HepG2 (cell line): ENCODE measurements around the gene ZNF530. TPM values are rescaled to one million over a fixed set of nuclear protein-coding genes. Genes with fewer than 3 reads are reported as not detected.

Experiments
- ARID4A ChIP-seq: sonication (generic); formaldehyde crosslinking; IDR thresholded peaks from 2 replicates; pipeline ENCODE4 v1.5.0; 2020; ENCODE audit warnings: mild to moderate bottlenecking, missing genetic modification reagents, borderline replicate concordance
- FLYWCH1 ChIP-seq: sonication (generic); formaldehyde crosslinking; IDR thresholded peaks from 2 replicates; pipeline ENCODE4 v1.8.1; 2023; ENCODE audit warnings: mild to moderate bottlenecking, missing genetic modification reagents
- IKZF5 ChIP-seq: IDR thresholded peaks from 2 replicates; pipeline ENCODE4 v1.6.1; 2018; ENCODE audit warnings: missing genetic modification reagents, mild to moderate bottlenecking, missing compliant biosample characterization
- MTA3 ChIP-seq: sonication (generic); formaldehyde crosslinking; IDR thresholded peaks from 2 replicates; pipeline ENCODE4 v1.4.0; 2020; ENCODE audit warnings: missing genetic modification reagents
- SIN3A ChIP-seq: IDR thresholded peaks from 2 replicates; pipeline ENCODE4 v1.6.1; 2011; ENCODE audit warnings: low read depth, mild to moderate bottlenecking, control low read depth, low read length, borderline replicate concordance
- SNRNP70 ChIP-seq: fragments of 200-400 bp; formaldehyde crosslinking; IDR thresholded peaks from 2 replicates; pipeline ENCODE4 v1.6.1; 2017; ENCODE audit warnings: mild to moderate bottlenecking, low read depth, low read length, moderate library complexity
- SRF ChIP-seq: IDR thresholded peaks from 2 replicates; pipeline ENCODE4 v1.6.1; 2011; ENCODE audit warnings: mild to moderate bottlenecking, low read depth, low read length, moderate library complexity
- SRSF9 ChIP-seq: fragments of 200-400 bp; formaldehyde crosslinking; IDR thresholded peaks from 2 replicates; pipeline ENCODE4 v1.6.1; 2018; ENCODE audit warnings: borderline replicate concordance, mild to moderate bottlenecking, low read depth, low read length; ENCODE audit not compliant: insufficient read depth, poor library complexity, severe bottlenecking
- TEAD3 ChIP-seq: optimal IDR thresholded peaks from 2 replicates; pipeline ENCODE3; 2016; ENCODE audit warnings: borderline replicate concordance
- ZKSCAN5 ChIP-seq: sonication (generic); formaldehyde crosslinking; IDR thresholded peaks from 2 replicates; pipeline ENCODE4 v1.5.1; 2020; ENCODE audit warnings: mild to moderate bottlenecking, missing genetic modification reagents
- ZMYM3 ChIP-seq: sonication (generic); formaldehyde crosslinking; IDR thresholded peaks from 2 replicates; pipeline ENCODE4 v1.5.1; 2020; ENCODE audit warnings: mild to moderate bottlenecking, missing genetic modification reagents
- ZNF10 ChIP-seq: sonication (generic); formaldehyde crosslinking; IDR thresholded peaks from 2 replicates; pipeline ENCODE4 v1.4.0; 2020; ENCODE audit warnings: mild to moderate bottlenecking, low read depth, missing genetic modification reagents, borderline replicate concordance
- ZNF597 ChIP-seq: sonication (generic); formaldehyde crosslinking; IDR thresholded peaks from 2 replicates; pipeline ENCODE4 v1.5.0; 2020; ENCODE audit warnings: missing genetic modification reagents
- ZNF615 ChIP-seq: sonication (generic); formaldehyde crosslinking; IDR thresholded peaks from 2 replicates; pipeline ENCODE4 v1.5.0; 2020; ENCODE audit warnings: mild to moderate bottlenecking, missing genetic modification reagents, borderline replicate concordance
- ZNF687 ChIP-seq: sonication (generic); formaldehyde crosslinking; IDR thresholded peaks from 2 replicates; pipeline ENCODE4 v1.5.1; 2020; ENCODE audit warnings: mild to moderate bottlenecking, missing genetic modification reagents, moderate library complexity
- polyA plus RNA-seq, 8 experiments: library from polyadenylated mRNA; depleted of rRNA in 3 of 8; stranded (reverse) in 7 of 8; unstranded in 1 of 8; fragments of >200 nt; fragmentation: Illumina TruSeq in 4 of 8; extraction: Trizol in 4 of 8; gene quantifications; 2 replicates each; pipeline versions ENCODE4 v1.2.1 to v1.2.3, GENCODE V29; 2011 to 2016; ENCODE audit warnings: low read depth in 4 of 8, missing spikeins in 1 of 8, mixed read lengths in 1 of 8; ENCODE audit not compliant: insufficient read depth in 1 of 8
- total RNA-seq, 5 experiments: library from RNA; depleted of rRNA; stranded (reverse); fragments of >200 nt; fragmentation: Illumina TruSeq; extraction: Trizol; gene quantifications; 2 replicates each; pipeline ENCODE4 v1.2.3, GENCODE V29; 2016; ENCODE audit warnings: low read depth in 1 of 5
- TF ChIP-seq, protein P1 (sequence below): sonication (generic); formaldehyde crosslinking; IDR thresholded peaks from 2 replicates; pipeline ENCODE4 v1.5.0; 2020; ENCODE audit warnings: missing genetic modification reagents, mild to moderate bottlenecking, borderline replicate concordance
- TF ChIP-seq, protein P2 (sequence below): IDR thresholded peaks from 2 replicates; pipeline ENCODE4 v1.6.1; 2016; ENCODE audit warnings: missing genetic modification reagents, missing compliant biosample characterization

The ZNF530 gene
- total and polyA plus RNA-seq, 2 of the 13 experiments (the other 11 are each of a cell fraction or from before 2014, with no cell fraction given): 1.1 to 7.8 TPM

- TF ChIP-seq FLYWCH1 (CRISPR knock-in tag): no peak
- TF ChIP-seq SIN3A: peak; percentile 96
- no peak for TF ChIP-seq SRSF9
- TF ChIP-seq, protein P1, sequence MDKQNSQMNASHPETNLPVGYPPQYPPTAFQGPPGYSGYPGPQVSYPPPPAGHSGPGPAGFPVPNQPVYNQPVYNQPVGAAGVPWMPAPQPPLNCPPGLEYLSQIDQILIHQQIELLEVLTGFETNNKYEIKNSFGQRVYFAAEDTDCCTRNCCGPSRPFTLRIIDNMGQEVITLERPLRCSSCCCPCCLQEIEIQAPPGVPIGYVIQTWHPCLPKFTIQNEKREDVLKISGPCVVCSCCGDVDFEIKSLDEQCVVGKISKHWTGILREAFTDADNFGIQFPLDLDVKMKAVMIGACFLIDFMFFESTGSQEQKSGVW: no peak
- no peak for TF ChIP-seq ZNF615 (CRISPR knock-in tag)
- TF ChIP-seq, protein P2, sequence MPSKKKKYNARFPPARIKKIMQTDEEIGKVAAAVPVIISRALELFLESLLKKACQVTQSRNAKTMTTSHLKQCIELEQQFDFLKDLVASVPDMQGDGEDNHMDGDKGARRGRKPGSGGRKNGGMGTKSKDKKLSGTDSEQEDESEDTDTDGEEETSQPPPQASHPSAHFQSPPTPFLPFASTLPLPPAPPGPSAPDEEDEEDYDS (CRISPR knock-in tag): no peak
- TF ChIP-seq IKZF5 (CRISPR knock-in tag): no peak; the same call in 1 of the 2 replicates
- TF ChIP-seq ARID4A (CRISPR knock-in tag): peak; percentile 100
- TF ChIP-seq ZNF10 (CRISPR knock-in tag): no peak
- TF ChIP-seq MTA3 (CRISPR knock-in tag): no peak
- TF ChIP-seq ZNF687: peak; percentile 73
- TF ChIP-seq TEAD3 (CRISPR knock-in tag): no peak
- TF ChIP-seq SNRNP70: no peak
- TF ChIP-seq ZKSCAN5: no peak
- TF ChIP-seq SRF: no peak
- 0 out of 2 replicates have a peak, but pooled peaks have one; percentile 17 for TF ChIP-seq ZMYM3 (CRISPR knock-in tag)
- TF ChIP-seq ZNF597 (CRISPR knock-in tag): no peak
These were observed at the start of gene ZNF530 (continued) for GRCh38 chr19:57599761-57600383.
